ENCODE measurements around the gene SLC4A2.

The SLC4A2 gene

DNA sequence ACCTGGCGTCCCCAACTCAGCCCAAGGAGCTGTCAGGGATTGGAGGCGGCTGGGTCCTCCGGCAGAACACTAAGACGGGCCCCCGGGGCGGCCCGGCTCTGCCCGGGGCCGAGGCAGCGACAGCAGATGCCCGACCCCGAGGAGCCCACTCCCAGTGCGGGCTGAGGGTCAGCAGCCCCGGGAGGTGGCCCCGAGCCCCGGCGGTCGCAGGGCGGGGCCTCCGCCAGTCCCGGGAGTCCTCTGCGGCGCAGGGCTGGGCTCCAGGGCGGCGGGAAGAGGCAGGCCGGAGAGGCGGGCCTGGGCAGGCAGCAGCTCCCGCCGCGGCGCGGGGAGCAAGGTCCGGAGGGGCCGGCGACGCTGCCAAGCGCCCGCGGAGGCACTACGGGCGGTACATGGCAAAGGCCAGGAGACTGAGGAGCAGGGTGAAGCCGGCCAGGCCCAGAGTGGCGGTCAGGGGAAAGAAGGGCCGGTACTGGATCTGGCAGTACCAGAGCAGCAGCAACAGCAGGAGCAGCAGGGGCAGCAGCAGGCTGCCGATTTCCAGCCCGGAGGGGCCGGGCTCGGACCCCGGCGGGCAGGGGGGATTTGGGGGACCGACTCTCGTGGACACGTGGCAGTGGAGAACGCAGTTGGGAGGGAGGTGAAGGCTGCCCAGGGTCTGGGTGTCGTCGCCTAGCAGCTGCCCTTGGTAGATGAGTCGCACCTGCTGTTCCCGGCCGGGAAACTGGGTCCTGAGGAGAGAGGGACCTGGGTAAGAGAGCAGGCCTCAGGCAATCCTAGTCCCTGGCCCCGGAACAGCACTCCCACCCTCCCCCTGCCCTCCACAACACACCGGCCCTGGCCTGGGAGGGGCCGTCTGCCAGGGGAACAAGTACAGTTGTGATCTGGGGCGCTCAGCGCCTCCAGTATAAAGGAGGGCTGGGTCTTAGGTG, 22.0 kb downstream of the SLC4A2 start:
- DNase-seq, result no peak

DNA sequence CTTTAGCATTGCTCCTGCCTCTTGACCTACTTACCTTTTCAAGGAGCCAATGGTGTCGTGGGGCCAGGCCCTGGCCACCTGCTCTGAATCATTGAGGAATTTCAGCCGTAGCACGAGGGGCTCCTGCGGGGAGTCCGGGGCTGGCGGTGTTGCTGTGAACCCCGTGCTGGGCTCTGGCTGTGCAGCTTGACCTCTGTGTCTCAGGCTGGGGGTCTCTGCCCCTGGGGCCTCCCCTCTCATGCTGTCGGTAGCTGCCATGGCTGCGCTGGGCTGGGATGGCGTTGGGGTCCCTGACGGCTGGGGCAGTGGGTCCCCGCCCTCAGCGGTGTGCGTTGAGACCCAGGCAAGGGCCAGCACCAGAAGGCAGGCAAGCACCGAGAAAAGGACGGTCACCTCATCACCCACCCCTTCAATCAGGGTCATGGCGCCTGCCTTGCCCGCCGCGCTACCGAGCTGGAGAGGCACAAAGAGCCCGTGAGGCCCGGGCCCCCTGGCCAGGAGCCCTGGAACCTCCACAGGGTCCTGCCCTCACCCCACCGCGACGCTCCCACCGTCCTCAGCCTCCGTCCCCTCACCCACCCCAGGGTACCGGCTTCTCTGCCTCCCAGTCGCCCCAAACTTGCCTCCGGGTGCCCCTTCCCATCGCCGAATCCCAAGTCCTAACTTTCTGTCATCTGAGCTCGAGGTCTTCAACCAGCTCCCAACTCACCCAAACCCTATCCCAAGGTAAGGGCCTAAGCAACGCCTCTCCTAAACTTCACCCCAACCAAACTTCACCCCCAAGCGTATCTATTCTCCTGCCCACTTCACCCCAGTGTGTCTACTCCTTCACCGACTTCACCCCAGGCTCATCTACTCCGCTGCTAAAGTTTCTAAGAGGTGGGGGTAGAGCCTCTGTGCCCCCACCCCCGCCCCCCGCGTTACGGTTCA, 23.0 kb downstream of the SLC4A2 start:
- no peak for DNase-seq

DNA sequence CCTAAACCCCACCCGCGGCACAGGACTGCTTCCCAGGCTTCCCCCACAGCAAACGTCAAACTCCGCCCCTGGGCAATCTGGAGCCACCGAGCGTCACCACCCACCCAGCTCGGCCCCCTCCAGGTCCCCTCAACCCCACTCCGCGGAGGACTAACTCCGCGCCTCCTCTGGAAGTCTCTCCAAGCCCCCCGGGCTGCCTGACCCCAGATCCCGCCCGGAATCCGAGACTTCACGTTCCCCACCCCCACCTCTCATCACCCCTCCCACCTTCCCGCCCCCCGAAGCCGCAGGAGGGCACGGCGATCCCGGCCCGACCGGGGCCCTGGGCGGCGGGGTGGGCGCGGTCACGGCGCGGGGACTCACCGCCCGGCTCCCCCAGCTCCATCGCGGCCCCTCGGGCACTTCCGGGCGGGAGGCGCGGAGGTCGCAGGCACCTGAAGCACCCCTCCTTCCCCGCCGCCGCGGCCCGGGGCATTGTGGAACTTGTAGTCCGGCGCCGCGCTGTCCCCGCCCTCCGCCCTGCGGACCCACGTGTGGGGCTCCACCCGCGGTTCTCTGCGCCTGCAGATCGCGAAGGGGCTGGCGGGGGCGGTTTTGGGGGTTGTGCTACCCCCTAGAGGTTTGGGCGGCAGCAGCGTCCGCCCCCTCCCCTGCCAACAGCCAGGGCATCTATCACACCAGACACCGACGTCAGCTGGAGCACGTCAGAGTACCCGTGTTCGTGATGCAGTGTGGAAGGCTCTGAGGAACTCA, 23.9 kb downstream of the SLC4A2 start, which contains the start of gene TMUB1:
Gene TMUB1 (minus strand): TSS at position 423 of the 753 bp plus-strand sequence. CDS start 930 bp downstream, outside the sequence.
- DNase-seq, result peak; percentile 64

DNA sequence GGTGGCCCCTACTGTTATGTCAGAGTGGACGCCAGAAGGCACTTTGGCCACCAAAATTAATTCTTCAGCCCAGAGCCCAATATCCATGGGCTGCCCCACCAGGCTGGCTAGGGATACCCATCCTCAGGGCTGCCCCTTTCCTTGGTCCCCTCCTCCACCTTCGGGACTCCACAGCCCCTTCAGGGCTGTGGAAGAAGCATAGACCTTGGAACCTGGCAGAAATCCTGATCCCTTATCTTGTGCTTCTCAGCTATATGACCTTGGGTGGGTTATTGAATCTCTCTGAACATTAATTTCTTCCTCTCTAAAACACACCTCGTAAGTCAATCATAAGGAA, 24.4 kb downstream of the SLC4A2 start:
- DNase-seq, result no peak

DNA sequence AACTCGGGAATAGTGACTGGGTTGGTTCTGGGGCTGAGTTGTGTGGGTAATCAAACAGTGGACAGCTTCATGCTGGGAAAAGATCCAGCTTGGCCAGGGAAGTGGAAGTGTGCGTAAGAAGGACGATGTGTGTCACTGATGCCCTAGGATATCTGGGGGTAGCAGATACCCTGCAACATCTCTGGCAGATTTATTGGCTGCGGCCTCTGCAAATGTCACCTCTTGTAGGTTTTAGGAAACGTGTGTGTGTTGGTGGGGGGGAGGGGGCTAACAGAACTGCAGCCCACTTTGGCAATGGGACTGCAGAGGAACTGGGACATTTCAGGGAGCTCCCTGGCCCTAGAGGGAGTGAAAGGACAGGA, 25.9 kb downstream of the SLC4A2 start:
- no peak for DNase-seq

DNA sequence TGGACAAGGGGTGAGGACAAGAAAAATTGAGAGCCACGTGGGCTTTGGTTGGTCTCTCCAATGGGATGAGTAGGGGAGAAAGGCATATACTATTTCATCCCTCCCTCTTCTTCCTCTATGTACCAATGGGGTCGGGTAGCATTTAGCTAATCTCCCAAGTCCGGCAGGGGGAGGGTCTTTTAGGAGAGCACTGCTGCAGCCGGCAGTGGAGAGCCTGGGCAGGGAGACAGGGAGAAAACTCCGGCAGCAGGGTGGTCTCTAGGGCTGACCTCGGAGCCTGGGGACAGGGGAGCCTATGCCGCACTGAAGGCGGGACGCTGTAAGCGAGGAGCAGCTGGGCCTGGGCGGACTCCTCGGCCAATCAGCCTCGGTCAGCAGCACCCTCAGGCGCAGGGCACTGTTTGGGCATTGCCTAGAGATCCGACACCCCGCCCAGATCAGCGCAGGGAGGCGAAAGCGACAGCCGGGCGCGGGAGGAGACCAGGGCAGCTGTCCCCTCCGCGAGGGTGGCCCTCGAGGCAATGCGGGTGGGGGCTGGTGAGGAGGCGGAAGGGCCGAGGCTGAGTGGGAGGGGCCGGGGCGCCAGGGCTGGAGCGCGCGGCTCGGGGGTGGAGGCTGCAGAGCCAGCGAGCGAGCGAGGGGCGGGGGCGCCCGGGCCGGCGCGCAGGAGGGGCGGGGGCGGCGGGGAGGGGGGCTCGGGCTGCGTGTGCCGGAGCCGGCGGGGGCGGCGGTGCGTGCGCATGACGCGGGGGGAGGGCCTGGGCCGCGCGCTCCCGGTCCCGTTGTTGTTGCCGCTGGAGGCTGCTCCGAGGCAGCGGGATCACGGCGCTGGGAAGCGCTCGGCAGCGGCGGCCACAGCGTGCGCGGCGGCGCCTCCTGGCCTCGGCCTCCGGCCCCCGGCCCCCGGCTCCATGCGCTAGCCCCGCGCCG, 26.6 kb downstream of the SLC4A2 start, which contains the start of gene AGAP3:
Gene AGAP3 (plus strand): TSS at position 785 of the 930 bp plus-strand sequence. CDS start 267 bp downstream, outside the sequence.
- DNase-seq, result peak; percentile 81

DNA sequence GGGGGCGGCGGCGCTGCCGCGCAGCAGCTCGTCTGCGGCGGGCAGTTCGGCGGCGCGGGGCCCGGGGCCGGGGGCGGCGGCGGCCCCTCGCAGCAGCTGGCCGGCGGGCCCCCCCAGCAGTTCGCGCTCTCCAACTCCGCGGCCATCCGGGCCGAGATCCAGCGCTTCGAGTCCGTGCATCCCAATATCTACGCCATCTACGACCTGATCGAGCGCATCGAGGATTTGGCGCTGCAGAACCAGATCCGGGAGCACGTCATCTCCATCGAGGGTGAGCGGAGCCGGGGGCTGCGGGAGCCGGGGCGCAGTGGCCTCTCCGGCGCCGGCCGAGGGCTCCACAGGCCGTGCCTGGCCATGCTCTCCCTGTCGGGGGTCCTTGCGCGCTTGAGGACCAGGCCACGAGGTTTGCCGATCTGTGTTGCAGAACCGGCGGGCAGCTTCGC, 27.4 kb downstream of the SLC4A2 start:
- DNase-seq, result no peak

DNA sequence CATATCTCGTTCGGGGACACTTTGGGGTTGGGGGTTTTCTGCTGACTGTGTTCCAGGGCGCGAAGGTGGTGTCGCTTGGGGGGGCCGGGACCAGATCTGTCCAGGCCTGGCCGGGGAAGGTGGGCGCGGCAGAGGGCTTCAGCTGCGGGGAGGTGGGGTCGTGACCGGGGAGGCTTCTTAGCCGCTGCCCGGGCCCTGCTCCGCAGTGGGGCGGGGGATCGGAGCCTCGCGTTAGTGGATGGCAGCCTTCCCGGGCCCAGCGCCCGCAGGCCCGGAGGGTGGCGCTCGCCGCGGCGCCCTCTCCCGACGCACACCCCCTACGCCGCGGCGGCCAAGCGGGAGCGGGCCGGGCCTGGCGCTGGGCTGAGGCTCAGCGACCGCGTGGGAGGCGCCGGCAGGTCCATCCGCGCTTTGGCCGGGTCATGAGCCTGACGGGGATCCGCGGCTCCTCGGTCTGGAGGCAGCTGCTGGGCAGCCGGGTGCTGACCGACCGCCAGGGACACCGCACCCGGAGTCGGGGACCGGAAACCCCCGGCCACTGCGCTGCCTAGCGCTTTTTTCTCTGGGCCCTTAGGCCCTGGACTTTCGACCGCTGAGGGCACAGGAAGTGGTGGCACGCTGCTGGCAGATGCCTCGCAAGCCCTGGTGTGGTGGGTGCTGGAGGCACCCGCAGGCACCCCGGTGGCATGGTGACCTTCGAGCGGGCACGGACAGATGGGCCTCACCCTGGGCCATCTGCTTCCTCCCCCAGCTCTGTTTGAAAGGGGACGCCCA, 28.0 kb downstream of the SLC4A2 start:
- DNase-seq, result peak; percentile 60

DNA sequence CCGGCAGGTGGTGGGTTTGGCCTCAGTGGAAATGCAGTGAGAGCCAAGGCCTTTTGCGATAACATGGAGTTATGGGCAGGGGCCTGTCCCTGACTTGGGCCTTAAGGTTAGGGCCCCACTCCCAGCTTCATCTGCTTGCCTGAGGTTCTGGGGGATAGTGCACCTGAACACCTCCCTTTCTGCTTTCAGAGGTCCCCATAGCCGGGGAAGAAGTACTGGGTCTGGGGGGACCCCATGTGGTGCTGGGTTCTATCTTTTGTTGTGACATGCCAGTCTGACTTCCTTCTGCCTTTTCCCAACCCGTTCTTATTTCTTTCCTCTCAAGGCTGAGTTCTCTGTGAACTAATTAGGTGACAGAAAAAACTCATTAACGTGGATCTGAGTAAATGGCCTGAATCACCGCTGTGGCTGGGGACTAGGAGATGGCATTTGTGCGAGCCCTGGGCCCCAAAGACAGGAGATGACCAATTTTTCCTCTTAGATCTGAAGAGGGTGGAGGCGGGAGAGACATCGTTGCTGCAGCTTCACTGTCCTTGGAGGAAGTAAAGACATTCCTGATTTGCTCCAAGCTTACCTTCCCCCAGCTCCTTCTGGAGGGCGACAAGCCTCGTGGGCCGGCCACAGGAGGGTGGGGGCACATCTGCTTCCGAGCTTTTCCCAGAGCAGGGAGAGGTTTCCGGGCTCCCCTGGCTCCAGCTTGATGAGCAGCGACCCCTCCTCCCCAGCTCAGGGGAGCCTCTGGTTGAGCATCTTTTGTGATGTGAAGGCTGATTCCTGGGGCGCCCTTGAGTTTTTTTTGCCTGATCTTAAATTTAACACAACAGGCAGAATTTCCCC, 28.8 kb downstream of the SLC4A2 start:
- no peak for DNase-seq

DNA sequence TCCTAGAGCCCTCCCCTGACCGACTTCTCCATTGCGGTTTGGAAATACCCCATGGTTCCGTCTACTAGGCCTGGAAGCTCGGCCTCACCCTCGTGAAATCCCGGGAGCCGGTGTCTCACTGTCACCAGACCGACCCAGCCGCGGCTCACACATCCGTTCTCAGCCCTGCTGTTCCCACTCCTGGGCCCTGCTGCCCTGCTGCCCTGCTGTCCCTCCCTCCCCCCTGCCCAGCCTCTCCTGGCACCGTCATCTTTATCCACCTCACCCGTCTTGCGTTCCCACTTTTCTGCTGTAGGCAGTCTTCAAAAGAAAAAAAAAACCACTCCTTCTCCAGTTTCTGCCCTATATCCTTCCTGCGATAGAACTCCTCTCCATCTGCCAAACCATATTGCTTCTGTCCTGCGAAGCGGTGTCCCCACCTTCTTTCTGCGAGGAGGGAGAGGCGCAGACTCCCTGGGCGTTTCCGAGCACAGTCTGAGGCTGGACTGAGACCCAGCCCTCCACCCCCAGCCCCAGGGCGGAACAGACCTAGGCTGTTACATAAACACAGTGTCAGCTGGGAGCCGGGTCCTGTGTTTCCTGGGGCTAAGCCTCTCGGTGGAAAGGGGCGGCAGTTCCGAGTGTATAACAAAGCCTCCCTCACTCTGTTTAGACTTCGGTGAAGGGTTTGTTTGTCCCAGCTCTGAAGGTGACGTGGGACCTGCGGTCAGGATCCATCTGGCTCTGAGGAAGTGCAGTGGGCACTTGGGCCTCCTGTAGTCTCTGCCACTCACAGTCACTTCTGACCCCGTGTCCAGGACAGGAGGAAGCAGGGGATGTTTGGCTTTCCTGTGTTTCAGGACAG, 29.7 kb downstream of the SLC4A2 start:
- no peak for DNase-seq

DNA sequence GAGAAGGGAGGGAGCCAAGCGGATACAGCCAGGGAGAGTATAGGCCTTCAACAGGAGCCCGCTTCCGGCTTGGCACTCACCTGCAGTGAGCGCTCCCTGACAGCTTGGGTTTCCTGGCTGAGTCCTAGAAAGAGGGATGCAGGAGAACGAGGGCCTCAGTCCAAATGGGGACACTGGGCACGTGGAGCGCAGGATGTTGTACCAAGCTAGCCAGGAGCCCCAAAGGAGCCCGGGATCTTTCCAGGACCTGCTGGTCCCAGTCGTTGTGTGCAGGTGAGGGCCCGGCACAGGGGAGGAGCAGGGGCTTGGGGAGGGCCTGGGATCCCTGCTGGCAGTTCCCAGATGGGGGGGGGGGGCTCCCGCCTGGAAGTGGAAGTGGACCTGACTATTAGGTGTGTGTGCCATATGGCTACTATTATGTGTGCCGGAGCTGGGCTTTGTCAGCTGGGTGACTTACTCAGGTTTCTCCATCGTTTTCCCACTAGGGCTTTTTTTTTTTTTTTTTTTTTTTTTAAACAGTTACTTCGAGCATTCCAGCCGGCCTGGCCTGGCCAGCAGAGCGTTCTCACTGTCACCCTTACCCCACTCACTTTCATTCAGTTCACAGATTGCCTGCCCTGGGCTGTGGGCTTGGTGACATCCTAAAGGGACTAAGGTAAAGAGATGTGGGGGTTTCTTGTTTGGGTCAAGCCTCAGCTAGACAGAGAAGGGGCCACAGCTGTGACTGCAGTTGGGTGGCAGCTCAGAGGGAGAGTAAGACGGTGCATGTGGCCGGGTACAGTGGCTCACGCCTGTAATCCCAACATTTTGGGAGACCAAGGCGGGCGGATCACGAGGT, 30.7 kb downstream of the SLC4A2 start:
- no peak for DNase-seq

DNA sequence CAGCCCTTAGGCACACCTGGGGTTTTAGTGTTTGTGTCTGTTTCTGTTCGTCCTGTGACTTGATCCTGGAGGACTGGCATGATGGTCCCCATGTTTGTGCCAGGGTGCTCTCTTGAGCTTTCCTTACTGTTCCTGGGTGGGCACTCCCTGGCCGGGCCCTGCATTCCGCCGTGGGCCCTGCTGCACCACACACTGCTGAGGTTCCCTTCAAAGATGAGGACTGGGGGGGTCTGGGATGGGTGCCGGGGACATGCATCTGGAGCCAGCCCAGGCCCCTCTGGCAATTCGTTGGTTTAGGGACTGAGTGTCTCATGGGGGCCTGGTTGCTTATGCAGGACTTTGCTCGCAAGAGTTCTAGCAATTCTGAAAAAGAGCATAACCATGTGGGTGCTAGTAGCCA, 31.6 kb downstream of the SLC4A2 start:
- no peak for DNase-seq

DNA sequence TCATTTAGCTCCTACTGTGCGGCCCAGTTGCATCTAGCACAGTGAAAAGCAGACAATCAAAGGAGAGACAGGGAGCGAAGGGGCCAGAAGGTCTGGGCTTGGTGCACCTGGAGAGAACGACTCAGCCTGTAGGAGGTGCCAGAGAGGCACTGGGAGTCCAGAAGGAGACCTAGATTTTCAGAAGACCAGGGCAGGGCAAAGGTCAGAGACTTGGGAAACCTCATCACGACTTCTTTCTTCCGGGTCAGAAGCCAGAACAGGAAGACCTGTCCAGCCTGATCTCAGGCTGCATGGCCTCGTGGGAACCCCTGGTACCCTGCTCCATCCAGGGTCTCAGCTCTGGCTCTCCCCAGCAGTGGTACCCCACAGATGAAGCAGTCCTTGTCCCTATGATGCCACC, 32.0 kb downstream of the SLC4A2 start:
- DNase-seq, result no peak

DNA sequence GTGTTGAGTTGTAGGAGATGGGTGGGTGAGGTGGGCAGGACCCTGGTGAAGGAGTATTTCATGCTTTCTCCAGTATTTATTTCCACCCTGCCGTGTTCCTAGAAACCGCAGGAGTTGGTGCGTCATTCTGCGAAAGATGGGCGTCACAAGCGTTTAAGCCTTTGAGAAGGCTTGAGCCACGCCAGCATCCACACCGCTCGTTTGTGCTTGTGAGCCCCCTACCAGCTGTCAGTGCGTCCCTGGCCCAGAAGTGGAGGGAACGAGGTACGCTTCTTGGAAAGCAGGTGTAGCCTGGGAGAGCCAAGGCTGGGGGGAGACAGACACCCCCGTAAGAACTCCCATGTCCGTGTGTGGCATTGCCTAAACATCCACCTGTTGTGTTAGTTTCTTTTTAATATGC, 32.6 kb downstream of the SLC4A2 start:
- DNase-seq, result no peak

DNA sequence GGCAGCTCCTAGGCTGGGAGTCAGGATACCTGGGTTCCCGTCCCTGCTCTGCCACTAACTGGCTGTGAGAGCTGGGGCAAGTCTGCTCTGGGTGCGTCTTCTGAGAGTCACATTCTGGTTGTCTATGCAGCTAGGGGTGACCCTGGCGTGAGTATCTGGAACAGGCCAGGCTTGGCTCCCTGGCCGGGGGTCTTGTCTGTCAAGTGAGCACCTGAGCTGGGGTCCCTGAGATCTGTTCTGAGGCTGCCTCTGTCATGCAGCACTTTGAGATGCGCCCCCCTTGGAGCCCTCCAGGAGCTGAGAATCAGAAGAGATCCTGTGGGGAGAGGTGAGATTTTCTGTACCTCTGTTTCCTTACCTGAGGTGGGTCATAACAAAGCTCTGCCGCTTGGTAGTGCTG, 34.4 kb downstream of the SLC4A2 start:
- no peak for DNase-seq

DNA sequence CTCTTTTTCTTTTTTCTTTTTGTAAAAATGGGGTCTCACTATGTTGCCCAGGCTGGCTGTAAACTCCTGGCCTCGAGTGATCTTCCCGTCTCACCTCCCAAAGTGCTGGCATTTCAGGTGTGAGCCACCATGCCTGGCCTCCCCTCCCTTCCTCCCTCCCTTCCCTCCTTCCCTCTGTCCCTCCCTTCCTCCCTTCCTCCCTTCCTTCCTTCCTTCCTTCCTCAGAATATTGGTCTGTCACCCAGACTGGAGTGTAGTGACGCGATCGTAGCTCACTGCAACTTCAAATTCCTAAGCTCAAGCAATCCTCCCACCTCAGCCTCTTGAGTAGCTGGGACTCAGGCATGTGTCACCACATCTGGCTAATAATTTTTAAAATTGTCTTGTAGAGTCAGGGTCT, 35.3 kb downstream of the SLC4A2 start:
- no peak for DNase-seq

DNA sequence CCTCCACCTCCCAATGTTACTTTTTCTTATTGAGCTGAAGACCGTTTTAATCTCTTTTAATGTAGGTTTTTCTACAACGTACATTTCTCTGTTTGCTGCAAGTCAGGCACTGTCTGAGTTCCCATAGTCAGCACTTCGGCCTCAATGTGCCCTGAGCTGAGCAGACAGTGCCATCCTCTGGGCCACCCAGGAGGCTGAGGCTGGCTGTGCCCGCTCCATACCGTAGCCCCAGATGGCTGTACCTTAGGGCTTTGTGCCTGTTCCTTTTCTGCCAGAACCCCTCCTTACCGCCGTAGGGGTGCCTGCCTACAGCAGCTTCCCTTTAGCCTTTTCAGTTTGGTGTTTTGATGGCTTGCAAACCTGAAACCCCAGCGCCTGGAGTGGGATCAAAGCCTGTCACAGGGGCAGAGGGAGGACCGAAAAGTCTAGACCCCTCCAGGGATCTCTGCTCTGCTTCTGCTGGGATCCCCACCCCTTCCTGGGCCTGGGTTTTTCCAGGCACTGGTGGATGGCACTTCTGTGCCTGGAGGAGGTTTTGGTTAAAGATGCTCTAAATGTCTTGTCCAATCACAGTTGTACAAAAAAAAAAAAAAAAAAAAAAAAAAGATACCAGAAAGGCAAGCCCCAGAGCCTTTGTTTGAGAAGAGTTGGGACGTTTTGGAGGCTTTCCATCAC, 35.9 kb downstream of the SLC4A2 start:
- DNase-seq, result no peak
